Lower leg skin (tissue), 3 donors: ENCODE results near the gene EP400.

ENCODE experiments used
- CTCF ChIP-seq, 3 donors: fragments of 450-650 bp; IDR thresholded peaks; one replicate each; pipeline ENCODE4 v1.5.1; 2016; ENCODE audit warnings: antibody characterized with exemption in 3 of 3, mild to moderate bottlenecking in 3 of 3, moderate library complexity in 2 of 3
- POLR2A ChIP-seq, 2 donors: fragments of 450-650 bp; IDR thresholded peaks; one replicate each; pipeline ENCODE4 v1.6.1; 2016 to 2017; ENCODE audit warnings: antibody characterized with exemption in 2 of 2, mild to moderate bottlenecking in 1 of 2, moderate library complexity in 1 of 2

- TF ChIP-seq POLR2A (IDR thresholded peaks at IDR 0.05), result no peak
- TF ChIP-seq CTCF (IDR thresholded peaks at IDR 0.05), result no peak
These were observed 175.2 kb downstream of the EP400 start for GRCh38 chr12:132124766-132125425.
